ENCODE measurements around the gene PAPSS2. TPM values are rescaled to one million over a fixed set of nuclear protein-coding genes. Genes with fewer than 3 reads are reported as not detected.
"Not testable (repeated sequence)": the region's sequence is repeated elsewhere in the genome, so short reads cannot be mapped to it uniquely, and the experiment has no call there.

PAPSS2 gene
- total RNA-seq, 1 experiment from 2014 or later = 1.5 TPM

DNA sequence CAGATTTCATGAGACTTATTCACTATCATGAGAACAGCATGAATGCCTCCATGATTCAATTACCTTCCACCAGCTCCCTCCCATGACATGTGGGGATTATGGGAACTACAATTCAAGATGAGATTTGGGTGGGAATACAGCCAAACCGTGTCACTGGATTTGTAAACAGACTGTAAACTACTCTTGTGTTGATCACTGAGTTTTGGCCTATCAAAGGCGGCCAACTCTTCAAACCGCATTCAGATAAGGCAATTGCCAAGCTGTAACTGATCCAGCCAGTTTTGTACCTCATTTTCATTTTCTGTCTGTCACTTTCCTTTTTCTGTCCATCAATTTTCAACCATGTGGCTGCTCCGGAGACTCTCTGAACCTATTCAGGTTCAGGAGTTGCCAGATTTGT lies 27.2 kb upstream of the PAPSS2 start:
- H3K9me3 ChIP-seq (replicated peaks) = no peaks in the 10 kb centered on the region
- H3K4me3 ChIP-seq = no peak overlapping the region
- no peaks in the 10 kb centered on the region for H3K4me1 ChIP-seq
- H3K27ac ChIP-seq = no peak overlapping the region
- H3K27me3 ChIP-seq = no peaks in the 10 kb centered on the region
- no peak for DNase-seq
- no peaks in the 10 kb centered on the region for H3K36me3 ChIP-seq

DNA sequence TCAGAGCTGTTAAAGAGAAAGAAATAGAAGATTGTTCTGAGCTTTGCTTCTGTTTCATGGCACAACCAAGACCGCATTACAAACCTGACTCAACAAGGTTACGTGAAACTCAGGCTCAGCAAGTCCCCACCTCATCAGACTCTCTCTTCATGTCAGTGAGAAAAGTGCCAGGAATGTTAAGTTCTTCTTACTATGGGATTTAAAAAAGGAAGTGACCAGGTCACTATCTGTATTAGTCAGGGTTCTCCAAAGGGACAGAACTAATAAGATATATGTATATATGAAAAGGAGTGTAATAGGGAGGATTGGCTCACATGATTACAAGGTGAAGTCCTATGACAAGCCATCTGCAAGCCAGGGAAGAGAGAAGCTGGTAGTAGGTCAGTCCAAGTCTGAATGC lies 25.4 kb upstream of the PAPSS2 start:
- Histone ChIP-seq H3K4me3 (no peak overlapping the region), H3K27ac (no peak overlapping the region), H3K4me1 (no peaks in the 10 kb centered on the region), H3K36me3 (no peaks in the 10 kb centered on the region), H3K27me3 (no peaks in the 10 kb centered on the region), H3K9me3 (replicated peaks) (no peaks in the 10 kb centered on the region)
- no peak for DNase-seq

DNA sequence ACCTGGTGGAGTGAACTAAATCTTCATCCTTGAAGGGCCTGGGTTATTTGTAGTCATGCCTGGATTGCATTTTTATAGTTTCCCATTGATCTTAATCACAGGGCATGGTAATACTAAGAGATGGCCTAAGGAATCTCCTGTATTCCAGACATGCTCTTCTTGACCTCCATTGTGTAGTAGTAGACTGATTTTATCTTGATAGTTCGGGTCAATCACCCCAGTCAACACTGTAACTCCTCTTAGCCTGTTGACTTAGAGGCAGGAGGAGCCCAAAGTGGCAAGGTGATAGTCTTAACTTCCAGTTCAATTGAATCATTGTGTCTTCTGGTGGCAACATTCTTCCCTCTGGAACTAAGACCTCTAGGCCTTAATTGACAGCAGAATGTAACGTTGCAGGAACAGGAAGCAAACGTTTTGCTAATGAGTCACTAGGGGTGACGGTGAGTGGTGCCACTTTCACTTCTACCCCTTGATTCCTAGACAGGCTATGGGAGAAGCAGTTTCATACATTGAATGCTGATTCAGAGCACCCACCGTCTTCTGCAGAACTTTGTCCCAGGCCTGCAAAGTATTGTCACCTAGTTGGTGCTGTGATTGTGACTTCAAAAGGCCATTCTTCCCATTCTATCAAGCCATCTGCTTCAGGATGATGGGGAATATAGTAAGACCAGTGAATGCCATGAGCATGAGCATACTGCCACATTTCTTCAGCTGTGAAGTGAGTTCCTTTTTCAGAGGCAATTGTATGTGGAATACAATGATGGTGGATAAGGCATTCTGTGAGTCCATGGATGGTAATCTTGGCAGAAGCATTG lies 24.0 kb upstream of the PAPSS2 start:
- Histone ChIP-seq H3K9me3 (replicated peaks) (no peaks in the 10 kb centered on the region), H3K4me3 (no peak overlapping the region), H3K27me3 (no peaks in the 10 kb centered on the region), H3K36me3 (no peaks in the 10 kb centered on the region), H3K27ac (no peak overlapping the region), H3K4me1 (no peaks in the 10 kb centered on the region)
- no peak for DNase-seq

DNA sequence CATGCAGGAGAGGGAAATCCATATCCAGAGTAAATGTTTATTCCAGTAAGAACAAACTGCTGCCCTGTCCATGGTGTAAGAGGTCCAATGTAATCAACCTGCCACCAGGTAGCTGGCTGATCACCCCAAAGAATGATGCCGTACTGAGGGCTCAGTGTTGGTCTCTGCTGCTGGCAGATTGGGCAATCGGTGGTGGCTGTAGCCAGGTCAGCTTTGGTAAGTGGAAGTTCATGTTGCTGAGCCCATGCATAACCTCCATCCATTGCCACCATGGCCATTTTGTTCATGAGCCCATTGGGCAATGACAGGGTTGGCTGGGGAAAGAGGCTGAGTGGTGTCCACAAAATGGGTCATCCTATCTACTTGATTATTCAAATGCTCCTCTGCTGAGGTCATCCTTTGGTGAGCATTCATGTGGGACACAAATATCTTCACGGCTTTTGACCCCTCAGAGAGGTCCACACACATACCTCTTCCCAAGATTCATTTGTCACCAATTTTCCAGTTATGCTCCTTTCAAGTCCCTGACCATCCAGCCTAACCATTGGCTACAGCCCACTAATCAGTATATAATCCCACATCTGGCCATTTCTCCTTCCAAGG lies 23.3 kb upstream of the PAPSS2 start:
- Histone ChIP-seq H3K27me3 (no peaks in the 10 kb centered on the region), H3K4me1 (no peaks in the 10 kb centered on the region), H3K36me3 (no peaks in the 10 kb centered on the region), H3K9me3 (replicated peaks) (no peaks in the 10 kb centered on the region), H3K27ac (no peak overlapping the region), H3K4me3 (no peak overlapping the region)
- DNase-seq = no peak

- Histone ChIP-seq H3K4me3 (no peak overlapping the region), H3K9me3 (replicated peaks) (no peaks in the 10 kb centered on the region), H3K27ac (no peak overlapping the region), H3K36me3 (no peaks in the 10 kb centered on the region), H3K4me1 (no peaks in the 10 kb centered on the region), H3K27me3 (no peaks in the 10 kb centered on the region)
- DNase-seq = no peak
Measured at GRCh38 chr10:87639493-87639892, 20.2 kb upstream of the PAPSS2 start.

- H3K36me3 ChIP-seq = no peaks in the 10 kb centered on the region
- H3K27ac ChIP-seq = no peak overlapping the region
- no peak for DNase-seq
- no peaks in the 10 kb centered on the region for H3K9me3 ChIP-seq (replicated peaks)
- H3K4me1 ChIP-seq = no peaks in the 10 kb centered on the region
- H3K27me3 ChIP-seq = no peaks in the 10 kb centered on the region
- no peak overlapping the region for H3K4me3 ChIP-seq
Measured at GRCh38 chr10:87640043-87640442, 19.6 kb upstream of the PAPSS2 start.

GRCh38 chr10:87642486-87642885 lies 17.2 kb upstream of the PAPSS2 start:
- Histone ChIP-seq H3K27ac (no peak overlapping the region), H3K4me3 (no peak overlapping the region), H3K9me3 (replicated peaks) (no peaks in the 10 kb centered on the region), H3K36me3 (no peaks in the 10 kb centered on the region), H3K27me3 (no peaks in the 10 kb centered on the region), H3K4me1 (no peaks in the 10 kb centered on the region)
- DNase-seq = no peak

GRCh38 chr10:87642988-87643387 lies 16.7 kb upstream of the PAPSS2 start:
- Histone ChIP-seq H3K4me1 (no peaks in the 10 kb centered on the region), H3K27me3 (no peaks in the 10 kb centered on the region), H3K27ac (no peak overlapping the region), H3K36me3 (no peaks in the 10 kb centered on the region), H3K9me3 (replicated peaks) (no peaks in the 10 kb centered on the region), H3K4me3 (no peak overlapping the region)
- no peak for DNase-seq

DNA sequence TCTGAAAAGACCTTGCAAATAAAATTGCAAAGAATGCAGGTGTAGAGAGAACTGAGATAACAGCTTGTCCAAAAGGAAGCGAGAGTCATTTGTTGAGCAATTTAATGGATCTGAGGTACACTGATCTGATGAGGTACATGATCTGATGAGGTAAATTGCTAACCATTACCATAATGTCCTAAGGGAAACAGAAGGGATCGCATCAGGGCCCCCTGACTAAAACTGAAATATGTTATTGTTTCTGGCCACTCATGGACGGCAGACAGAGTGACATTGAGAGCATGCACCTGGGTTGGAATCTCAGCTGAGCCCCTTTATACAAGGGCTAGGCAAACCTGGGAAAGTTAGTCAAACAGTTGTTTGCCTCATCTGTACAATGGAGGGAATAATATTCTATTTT lies 15.8 kb upstream of the PAPSS2 start:
- H3K27ac ChIP-seq = no peak overlapping the region
- no peaks in the 10 kb centered on the region for H3K27me3 ChIP-seq
- no peak overlapping the region for H3K4me3 ChIP-seq
- DNase-seq = no peak
- no peaks in the 10 kb centered on the region for H3K36me3 ChIP-seq
- no peaks in the 10 kb centered on the region for H3K9me3 ChIP-seq (replicated peaks)
- H3K4me1 ChIP-seq = no peaks in the 10 kb centered on the region

DNA sequence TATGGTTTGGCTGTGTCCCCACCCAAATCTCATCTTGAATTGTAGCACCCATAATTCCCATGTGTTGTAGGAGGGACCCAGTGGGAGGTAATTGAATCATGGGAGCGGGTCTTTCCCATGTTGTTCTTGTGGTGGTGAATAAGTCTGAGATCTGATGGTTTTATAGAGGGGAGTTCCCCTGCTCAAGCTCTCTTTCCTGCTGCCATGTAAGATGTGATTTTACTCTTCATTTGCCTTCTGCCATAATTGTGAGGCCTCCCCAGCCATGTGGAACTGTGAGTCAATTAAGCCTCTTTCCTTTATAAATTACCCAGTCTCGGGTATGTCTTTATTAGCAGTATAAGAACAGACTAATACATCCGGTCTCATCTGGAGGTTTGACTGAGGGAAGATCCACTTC lies 15.2 kb upstream of the PAPSS2 start:
- H3K36me3 ChIP-seq; H3K9me3 ChIP-seq (replicated peaks); DNase-seq; H3K27ac ChIP-seq; H3K4me3 ChIP-seq; H3K4me1 ChIP-seq; H3K27me3 ChIP-seq: not testable (repeated sequence)

GRCh38 chr10:87646192-87646909 lies 13.3 kb upstream of the PAPSS2 start:
- Histone ChIP-seq H3K4me1 (no peaks in the 10 kb centered on the region), H3K27me3 (no peaks in the 10 kb centered on the region), H3K9me3 (replicated peaks) (no peaks in the 10 kb centered on the region), H3K36me3 (no peaks in the 10 kb centered on the region), H3K27ac (no peak overlapping the region), H3K4me3 (no peak overlapping the region)
- no peak for DNase-seq

- DNase-seq = no peak
- Histone ChIP-seq H3K9me3 (replicated peaks) (no peaks in the 10 kb centered on the region), H3K4me1 (no peaks in the 10 kb centered on the region), H3K4me3 (no peak overlapping the region), H3K27ac (no peak overlapping the region), H3K27me3 (no peaks in the 10 kb centered on the region), H3K36me3 (no peaks in the 10 kb centered on the region)
Measured at GRCh38 chr10:87646935-87647334, 12.7 kb upstream of the PAPSS2 start.

DNA sequence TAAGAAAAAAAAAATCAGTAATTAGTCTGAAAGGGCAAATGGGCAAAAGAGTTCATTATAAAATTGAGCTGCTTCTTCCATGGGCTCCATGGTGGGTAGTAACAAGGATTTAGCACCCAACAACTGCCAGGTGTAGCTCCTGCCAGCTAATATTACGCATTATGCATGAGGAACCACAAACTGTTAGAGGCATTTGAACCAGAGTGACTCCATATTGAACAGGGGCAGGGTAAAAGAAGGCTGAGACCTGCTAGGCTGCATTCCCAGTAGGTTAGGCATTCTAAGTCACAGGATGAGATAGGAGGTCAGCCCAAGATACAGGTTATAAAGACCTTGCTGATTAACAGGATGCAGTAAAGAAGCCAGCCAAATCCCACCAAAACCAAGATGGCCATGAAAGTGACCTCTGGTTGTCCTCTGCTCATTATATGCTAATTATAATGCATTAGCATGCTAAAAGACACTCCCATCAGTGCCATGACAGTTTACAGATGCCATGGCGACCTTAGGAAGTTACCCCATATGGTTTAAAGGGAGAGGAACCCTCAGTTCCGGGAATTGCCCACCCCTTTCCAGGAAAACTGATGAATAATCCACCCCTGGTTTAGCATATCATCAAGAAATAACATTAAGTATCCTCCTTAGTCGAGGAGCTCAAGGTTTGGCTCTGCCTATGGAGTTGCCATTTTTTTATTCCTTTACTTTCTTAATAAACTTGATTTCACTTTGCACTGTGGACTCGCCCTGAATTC lies 8.7 kb upstream of the PAPSS2 start:
- H3K27me3 ChIP-seq = no peaks in the 10 kb centered on the region
- DNase-seq = no peak
- no peaks in the 10 kb centered on the region for H3K9me3 ChIP-seq (replicated peaks)
- H3K4me3 ChIP-seq = no peak overlapping the region
- no peaks in the 10 kb centered on the region for H3K4me1 ChIP-seq
- no peaks in the 10 kb centered on the region for H3K36me3 ChIP-seq
- no peak overlapping the region for H3K27ac ChIP-seq

GRCh38 chr10:87651801-87652200 lies 7.9 kb upstream of the PAPSS2 start:
- Histone ChIP-seq H3K9me3 (replicated peaks) (no peaks in the 10 kb centered on the region), H3K36me3 (no peaks in the 10 kb centered on the region), H3K4me1 (no peaks in the 10 kb centered on the region), H3K4me3 (no peak overlapping the region), H3K27ac (no peak overlapping the region), H3K27me3 (no peaks in the 10 kb centered on the region)
- DNase-seq = no peak

DNA sequence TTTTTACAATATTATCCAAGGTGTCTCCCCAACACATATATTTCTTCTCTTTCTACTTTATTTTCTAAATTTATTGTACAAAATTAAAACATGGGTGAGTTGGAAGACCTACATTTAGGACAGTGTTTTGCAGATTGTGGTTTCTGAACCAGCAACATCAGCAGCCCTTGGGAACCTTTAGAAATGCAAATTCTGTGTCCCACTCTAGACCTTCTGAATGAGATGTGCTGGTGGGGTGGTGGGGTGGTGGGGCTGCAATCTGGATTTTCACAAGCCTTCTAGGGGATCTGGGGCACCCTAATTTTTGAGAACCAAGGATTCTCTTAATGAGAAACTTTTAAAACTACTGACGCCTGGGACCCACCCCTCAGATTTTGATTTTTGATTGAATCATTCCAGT lies 7.4 kb upstream of the PAPSS2 start:
- no peaks in the 10 kb centered on the region for H3K36me3 ChIP-seq
- no peak overlapping the region for H3K27ac ChIP-seq
- H3K4me1 ChIP-seq = no peaks in the 10 kb centered on the region
- no peak overlapping the region for H3K4me3 ChIP-seq
- no peaks in the 10 kb centered on the region for H3K9me3 ChIP-seq (replicated peaks)
- no peak for DNase-seq
- H3K27me3 ChIP-seq = no peaks in the 10 kb centered on the region

Measured in SJCRH30 (cell line).